Body of pancreas (tissue), 4 donors: Measurements from ENCODE around the gene NRG4.

Experiments
- CTCF ChIP-seq, 7 experiments: fragments of 450-650 bp in 4 of 7; fragments of 200-600 bp in 3 of 7; sonication (generic) in 3 of 7; IDR thresholded peaks; one replicate each; pipeline ENCODE4 v1.5.1; 2016 to 2019; ENCODE audit warnings: antibody characterized with exemption in 7 of 7
- POLR2A ChIP-seq, 3 donors: fragments of 450-650 bp; IDR thresholded peaks; one replicate each; pipeline ENCODE4 v1.6.1; 2016; ENCODE audit warnings: antibody characterized with exemption in 3 of 3, mild to moderate bottlenecking in 2 of 3

- TF ChIP-seq POLR2A (IDR thresholded peaks at IDR 0.05) (peak in 2 of 3 donors; percentile 36 to 41), CTCF (IDR thresholded peaks at IDR 0.05) (no peak)
Measured at GRCh38 chr15:76059320-76060117, 47.3 kb upstream of the NRG4 start, which contains the start of gene TMEM266.
